Neural progenitor cell (in vitro differentiated cells): ENCODE data around the gene ZC3H12C.

Experiments used
- EZH2 ChIP-seq: fragments of 200-600 bp; sonication (generic); IDR thresholded peaks from 2 replicates; pipeline ENCODE4 v1.6.1; 2017; ENCODE audit warnings: antibody characterized with exemption, mild to moderate bottlenecking, moderate library complexity
- TF ChIP-seq, protein P1 (sequence below): fragments of 200-600 bp; sonication (generic); IDR thresholded peaks from 2 replicates; pipeline ENCODE4 v1.5.1; 2017; ENCODE audit warnings: antibody characterized with exemption, mild to moderate bottlenecking

DNA sequence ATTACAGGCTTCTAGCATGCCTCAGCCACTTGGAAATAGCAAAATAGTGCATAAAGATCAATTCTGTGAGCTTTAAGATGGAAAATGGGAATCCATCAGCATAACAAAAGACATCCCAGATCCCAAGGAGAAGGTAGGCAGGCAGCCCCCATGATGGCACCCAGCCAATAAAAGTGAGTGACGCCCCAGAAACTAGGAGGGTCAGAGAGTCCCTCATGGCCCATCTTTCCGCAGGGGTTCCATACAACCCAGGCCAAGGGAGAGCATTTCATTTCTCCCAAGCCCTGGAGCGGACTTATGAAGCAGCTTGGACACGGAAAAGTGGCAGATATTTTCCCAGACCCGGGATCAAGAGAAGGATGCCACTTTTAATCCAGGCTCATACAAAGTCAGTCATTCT is 93.3 kb downstream of the ZC3H12C start:
- TF ChIP-seq, protein P1, sequence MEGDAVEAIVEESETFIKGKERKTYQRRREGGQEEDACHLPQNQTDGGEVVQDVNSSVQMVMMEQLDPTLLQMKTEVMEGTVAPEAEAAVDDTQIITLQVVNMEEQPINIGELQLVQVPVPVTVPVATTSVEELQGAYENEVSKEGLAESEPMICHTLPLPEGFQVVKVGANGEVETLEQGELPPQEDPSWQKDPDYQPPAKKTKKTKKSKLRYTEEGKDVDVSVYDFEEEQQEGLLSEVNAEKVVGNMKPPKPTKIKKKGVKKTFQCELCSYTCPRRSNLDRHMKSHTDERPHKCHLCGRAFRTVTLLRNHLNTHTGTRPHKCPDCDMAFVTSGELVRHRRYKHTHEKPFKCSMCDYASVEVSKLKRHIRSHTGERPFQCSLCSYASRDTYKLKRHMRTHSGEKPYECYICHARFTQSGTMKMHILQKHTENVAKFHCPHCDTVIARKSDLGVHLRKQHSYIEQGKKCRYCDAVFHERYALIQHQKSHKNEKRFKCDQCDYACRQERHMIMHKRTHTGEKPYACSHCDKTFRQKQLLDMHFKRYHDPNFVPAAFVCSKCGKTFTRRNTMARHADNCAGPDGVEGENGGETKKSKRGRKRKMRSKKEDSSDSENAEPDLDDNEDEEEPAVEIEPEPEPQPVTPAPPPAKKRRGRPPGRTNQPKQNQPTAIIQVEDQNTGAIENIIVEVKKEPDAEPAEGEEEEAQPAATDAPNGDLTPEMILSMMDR = no peak
- no peak for TF ChIP-seq EZH2
